Testis (tissue), 3 donors: ENCODE data around the gene SIMC1. TPM values are rescaled to one million over a fixed set of nuclear protein-coding genes. Genes with fewer than 3 reads are reported as not detected.
A peak's percentile ranks its signal among the peaks of the same experiment; 100 is the strongest.
"Not testable (repeated sequence)": the region's sequence is repeated elsewhere in the genome, so short reads cannot be mapped to it uniquely, and the experiment has no call there.

Experiments
- DNase-seq: peaks from one replicate; pipeline ENCODE4 v3.0.0-alpha.2; 2019
- H3K27ac ChIP-seq, 2 donors: fragments of 200-600 bp; sonication (generic); one replicate each; pipeline ENCODE4 v1.5.1; 2019
- H3K27me3 ChIP-seq: fragments of 200-600 bp; sonication (generic); one replicate; pipeline ENCODE4 v1.5.1; 2019
- H3K36me3 ChIP-seq: fragments of 200-600 bp; sonication (generic); one replicate; pipeline ENCODE4 v1.5.1; 2017; ENCODE audit warnings: low read depth; ENCODE audit errors: missing control alignments
- H3K4me1 ChIP-seq: fragments of 200-600 bp; sonication (generic); one replicate; pipeline ENCODE4 v1.5.1; 2019
- H3K4me3 ChIP-seq, 2 donors: fragments of 200-600 bp; sonication (generic); one replicate each; pipeline ENCODE4 v1.5.1; 2017 to 2019
- H3K9me3 ChIP-seq: fragments of 200-600 bp; sonication (generic); one replicate; pipeline ENCODE4 v1.5.1; 2017
- CTCF ChIP-seq, 3 experiments: fragments of 450-650 bp in 2 of 3; fragments of 200-600 bp in 1 of 3; sonication (generic) in 1 of 3; IDR thresholded peaks; one replicate each; pipeline ENCODE4 v1.5.1; 2016 to 2019; ENCODE audit warnings: antibody characterized with exemption in 3 of 3, mild to moderate bottlenecking in 2 of 3, moderate library complexity in 1 of 3
- WGBS, 2 donors: methylation state at CpG; one replicate each; pipeline ENCODE4 v1.1.5; 2018; 5-methylcytosine and 5-hydroxymethylcytosine counted together
- intact Hi-C: fragments of 100-400 bp; cut with DNase I; formaldehyde crosslinking; loops from one replicate; pipeline ENCODE4 v1.15.1; 2023; ENCODE audit warnings: low total_unique reads
- polyA plus RNA-seq: library from polyadenylated mRNA; stranded (reverse); fragments of 350-450 nt; fragmentation: Illumina TruSeq; extraction: RNeasy Lipid Tissue Mini Kit (QIAGEN cat#74804); gene quantifications from one replicate; pipeline ENCODE4 v1.2.3, GENCODE V29; 2014; ENCODE audit warnings: low read depth, low replicate concordance; ENCODE audit not compliant: insufficient read depth
- total RNA-seq, 2 donors: library from RNA; depleted of rRNA; stranded (reverse); fragments of >200 nt; gene quantifications; one replicate each; pipeline ENCODE4 v1.2.3, GENCODE V29; 2016

SIMC1 gene
- total and polyA plus RNA-seq, 3 donors from 2014 or later = 97.9 to 119 (median 106) TPM

- H3K4me1 ChIP-seq, intact Hi-C loops, DNase-seq, H3K9me3 ChIP-seq, H3K4me3 ChIP-seq, H3K36me3 ChIP-seq, H3K27ac ChIP-seq, H3K27me3 ChIP-seq: not testable (repeated sequence)
- 50 to 66% methylated on average over 4 to 5 of the region's 5 CpGs for WGBS, 2 donors
Observed at GRCh38 chr5:176233253-176233652, 5.0 kb upstream of the SIMC1 start.

- H3K9me3 ChIP-seq, DNase-seq, H3K27ac ChIP-seq, intact Hi-C loops, H3K36me3 ChIP-seq, H3K27me3 ChIP-seq, H3K4me1 ChIP-seq, H3K4me3 ChIP-seq: not testable (repeated sequence)
- TF ChIP-seq CTCF (IDR thresholded peaks at IDR 0.05) = peak in 1 of 3 experiments; percentile 43
- WGBS, 2 donors = 18 to 36% methylated on average over 1 of the region's 1 CpG
Observed at GRCh38 chr5:176235155-176235554, 3.1 kb upstream of the SIMC1 start.

- peak overlapping the region in 1 of 2 donors; percentile 73 for H3K27ac ChIP-seq
- H3K36me3 ChIP-seq, H3K9me3 ChIP-seq, intact Hi-C loops, H3K4me1 ChIP-seq, H3K27me3 ChIP-seq, DNase-seq: not testable (repeated sequence)
- H3K4me3 ChIP-seq = peak overlapping the region; percentile 56 to 66
- WGBS, 2 donors = no CpG with 5 or more reads among the region's 59 CpGs
Observed at GRCh38 chr5:176238645-176239283, 540 bp downstream of the SIMC1 start.

- H3K36me3 ChIP-seq, intact Hi-C loops, H3K9me3 ChIP-seq, H3K27me3 ChIP-seq, H3K4me3 ChIP-seq, DNase-seq, H3K4me1 ChIP-seq, H3K27ac ChIP-seq: not testable (repeated sequence)
- no CpG with 5 or more reads among the region's 10 CpGs for WGBS, 2 donors
Observed at GRCh38 chr5:176239304-176239703, 1.1 kb downstream of the SIMC1 start.

- H3K36me3 ChIP-seq, H3K4me1 ChIP-seq, H3K27me3 ChIP-seq, DNase-seq, H3K27ac ChIP-seq, H3K4me3 ChIP-seq, H3K9me3 ChIP-seq, intact Hi-C loops: not testable (repeated sequence)
- 31% methylated on average over 1 of the region's 2 CpGs; no CpG with 5 or more reads in 1 of the 2 donors for WGBS, 2 donors
Observed at GRCh38 chr5:176244318-176244717, 6.1 kb downstream of the SIMC1 start.

GRCh38 chr5:176245074-176245473, 6.8 kb downstream of the SIMC1 start:
- H3K36me3 ChIP-seq, H3K4me3 ChIP-seq, H3K4me1 ChIP-seq, intact Hi-C loops, H3K9me3 ChIP-seq, H3K27me3 ChIP-seq, DNase-seq: not testable (repeated sequence)
- 36 to 44% methylated on average over 6 of the region's 6 CpGs for WGBS, 2 donors
- H3K27ac ChIP-seq = peak overlapping the region; percentile 39 to 53

GRCh38 chr5:176245489-176245888, 7.3 kb downstream of the SIMC1 start:
- DNase-seq, H3K9me3 ChIP-seq, H3K27me3 ChIP-seq, H3K36me3 ChIP-seq, H3K4me3 ChIP-seq, H3K4me1 ChIP-seq, intact Hi-C loops: not testable (repeated sequence)
- peak overlapping the region in 1 of 2 donors; percentile 53 for H3K27ac ChIP-seq
- 34 to 47% methylated on average over 5 of the region's 5 CpGs for WGBS, 2 donors

GRCh38 chr5:176250691-176251090, 12.5 kb downstream of the SIMC1 start:
- H3K9me3 ChIP-seq, H3K4me1 ChIP-seq, intact Hi-C loops, DNase-seq, H3K27ac ChIP-seq, H3K4me3 ChIP-seq, H3K27me3 ChIP-seq, H3K36me3 ChIP-seq: not testable (repeated sequence)
- WGBS, 2 donors = 92 to 94% methylated on average over 2 of the region's 2 CpGs

- intact Hi-C loops, H3K4me1 ChIP-seq, H3K36me3 ChIP-seq, DNase-seq, H3K27me3 ChIP-seq, H3K9me3 ChIP-seq, H3K4me3 ChIP-seq, H3K27ac ChIP-seq: not testable (repeated sequence)
- WGBS, 2 donors = 91% methylated on average over 25 of the region's 36 CpGs; no CpG with 5 or more reads in 1 of the 2 donors
Observed at GRCh38 chr5:176252171-176252570, 13.9 kb downstream of the SIMC1 start.

GRCh38 chr5:176253370-176254065, 15.3 kb downstream of the SIMC1 start:
- H3K9me3 ChIP-seq, H3K36me3 ChIP-seq, intact Hi-C loops, H3K27me3 ChIP-seq, H3K4me1 ChIP-seq, H3K4me3 ChIP-seq, H3K27ac ChIP-seq, DNase-seq: not testable (repeated sequence)
- WGBS, 2 donors = 80 to 83% methylated on average over 8 of the region's 8 CpGs

GRCh38 chr5:176254066-176254393, 15.8 kb downstream of the SIMC1 start:
- H3K27me3 ChIP-seq, intact Hi-C loops, DNase-seq, H3K9me3 ChIP-seq, H3K4me1 ChIP-seq, H3K27ac ChIP-seq, H3K4me3 ChIP-seq, H3K36me3 ChIP-seq: not testable (repeated sequence)
- WGBS, 2 donors = 29 to 46% methylated on average over 2 of the region's 2 CpGs
